HCT116 (cell line): Measurements from ENCODE around the gene NTSR1. TPM values are rescaled to one million over a fixed set of nuclear protein-coding genes. Genes with fewer than 3 reads are reported as not detected.

Experiments
- ATAC-seq: fragments of 200-7000 bp; cut with Tn5 transposase; 2 replicates; pipeline ENCODE4 v1.9.1; 2020; ENCODE audit warnings: mild to moderate bottlenecking, moderate library complexity
- BruUV-seq: library from RNA; stranded (reverse); fragments of 400-500 nt; replicated peaks from 2 replicates; lab custom pipeline; 2021; lab: Mats Ljungman, UMichigan
- CTCF ChIA-PET: fragments of 300-600 bp; sonication (Branson Sonifier 250); formaldehyde crosslinking; loops from one replicate; lab custom pipeline; 2021; ENCODE audit warnings: antibody characterized with exemption; lab: Charles Lee
- POLR2A ChIA-PET: fragments of 300-600, 350-600 bp; sonication (Branson Sonifier 250); formaldehyde crosslinking; loops from one replicate; lab custom pipeline; 2021; ENCODE audit warnings: antibody characterized with exemption; lab: Charles Lee
- RAD21 ChIA-PET, 2 experiments: fragments of 300-600 bp; sonication (Branson Sonifier 250); formaldehyde crosslinking; loops; one replicate each; lab custom pipeline; 2023; ENCODE audit warnings: low total read pairs in 2 of 2; ENCODE audit not compliant: uncharacterized antibody in 2 of 2, unreplicated experiment in 2 of 2, low non-redundant PET in 1 of 2; lab: Charles Lee
- DNase-seq: peaks from one replicate; pipeline ENCODE4 v3.0.0-alpha.2; 2010; ENCODE audit warnings: low read depth, low spot score
- H2AFZ ChIP-seq: fragments of 200-600 bp; shearing (Covaris generic), sonication (generic); 2 replicates; pipeline ENCODE4 v1.6.1; 2017; ENCODE audit warnings: low read depth, mixed run types, mixed read lengths, antibody characterized with exemption, low read length; ENCODE audit not compliant: poor library complexity, severe bottlenecking
- H3K27ac ChIP-seq: 2 replicates; pipeline ENCODE4 v1.5.1; 2012; ENCODE audit warnings: low read depth, low read length
- H3K27me3 ChIP-seq: fragments of 200-600 bp; sonication (generic); 2 replicates; pipeline ENCODE4 v1.6.1; 2016; ENCODE audit warnings: mixed run types, low read length, mixed read lengths; ENCODE audit not compliant: insufficient read depth
- H3K36me3 ChIP-seq, 2 experiments: fragments of 200-500 bp in 1 of 2; fragments of 200-600 bp in 1 of 2; sonication (Bioruptor generic) in 1 of 2; sonication (generic) in 1 of 2; 2 replicates each; pipeline versions ENCODE4 v1.5.1 to v1.6.1; 2014 to 2016; ENCODE audit warnings: low read length in 2 of 2, inconsistent platforms in 1 of 2, mixed read lengths in 1 of 2, mixed run types in 1 of 2; ENCODE audit not compliant: insufficient read depth in 2 of 2, control insufficient read depth in 1 of 2
- H3K4me1 ChIP-seq, 2 experiments: fragments of 200-600 bp in 1 of 2; sonication (generic) in 1 of 2; 2 replicates each; pipeline versions ENCODE4 v1.5.1 to v1.6.1; 2012 to 2017; ENCODE audit warnings: low read length in 2 of 2, inconsistent platforms in 1 of 2, mild to moderate bottlenecking in 1 of 2, mixed read lengths in 1 of 2, mixed run types in 1 of 2, moderate library complexity in 1 of 2; ENCODE audit not compliant: insufficient read depth in 2 of 2, control insufficient read depth in 1 of 2
- H3K4me2 ChIP-seq: fragments of 200-600 bp; sonication (generic); 2 replicates; pipeline ENCODE4 v1.6.1; 2017; ENCODE audit warnings: mixed run types, low read length, mixed read lengths
- H3K4me3 ChIP-seq, 2 experiments: fragments of 200-600 bp in 1 of 2; sonication (generic) in 1 of 2; replicated peaks in 1 of 2; 2 replicates each; pipeline ENCODE4 v1.5.1; 2011 to 2016; ENCODE audit warnings: low read length in 2 of 2, control low read depth in 1 of 2, low read depth in 1 of 2, mild to moderate bottlenecking in 1 of 2, mixed read lengths in 1 of 2, mixed run types in 1 of 2
- H3K79me2 ChIP-seq: fragments of 200-600 bp; sonication (generic); 2 replicates; pipeline ENCODE4 v1.6.1; 2017; ENCODE audit warnings: mild to moderate bottlenecking, mixed run types, low read length, moderate library complexity, mixed read lengths; ENCODE audit not compliant: insufficient read depth
- H3K9ac ChIP-seq: fragments of 200-600 bp; sonication (generic); 2 replicates; pipeline ENCODE4 v1.6.1; 2016; ENCODE audit warnings: low read length, mixed read lengths
- H3K9me2 ChIP-seq: fragments of 200-600 bp; sonication (generic), shearing (Covaris generic); 2 replicates; pipeline ENCODE4 v1.6.1; 2017; ENCODE audit warnings: mixed run types, mild to moderate bottlenecking, moderate library complexity; ENCODE audit not compliant: insufficient read depth
- H3K9me3 ChIP-seq, 2 experiments: fragments of 200-500 bp in 1 of 2; fragments of 200-600 bp in 1 of 2; sonication (Bioruptor generic) in 1 of 2; sonication (generic) in 1 of 2; 2 replicates each; pipeline ENCODE4 v1.6.1; 2014 to 2017; ENCODE audit warnings: low read length in 2 of 2, mixed read lengths in 2 of 2, inconsistent platforms in 1 of 2, low read depth in 1 of 2, mild to moderate bottlenecking in 1 of 2, mixed run types in 1 of 2, moderate library complexity in 1 of 2; ENCODE audit not compliant: control insufficient read depth in 1 of 2, insufficient read depth in 1 of 2
- H4K20me1 ChIP-seq: fragments of 200-600 bp; sonication (generic), shearing (Covaris generic); 2 replicates; pipeline ENCODE4 v1.6.1; 2017; ENCODE audit warnings: mixed run types, mild to moderate bottlenecking, moderate library complexity; ENCODE audit not compliant: insufficient read depth
- CBX3 ChIP-seq: IDR thresholded peaks from 2 replicates; pipeline ENCODE4 v1.6.1; 2012; ENCODE audit warnings: low read depth
- CEBPB ChIP-seq: IDR thresholded peaks from 2 replicates; pipeline ENCODE4 v1.6.1; 2012; ENCODE audit warnings: low read depth
- CTCF ChIP-seq, 3 experiments: fragments of 200-600 bp in 1 of 3; sonication (generic) in 1 of 3; IDR thresholded peaks in 2 of 3; conservative IDR thresholded peaks in 1 of 3; 2 replicates each; pipeline ENCODE4 v1.5.1; 2012 to 2017; ENCODE audit warnings: low read depth in 2 of 3, low read length in 2 of 3, antibody characterized with exemption in 1 of 3, borderline replicate concordance in 1 of 3, control low read depth in 1 of 3, mild to moderate bottlenecking in 1 of 3, mixed read lengths in 1 of 3, mixed run types in 1 of 3, moderate library complexity in 1 of 3; ENCODE audit not compliant: insufficient read depth in 1 of 3
- EGR1 ChIP-seq: IDR thresholded peaks from 2 replicates; pipeline ENCODE4 v1.6.1; 2012; ENCODE audit warnings: low read depth
- EZH2phosphoT487 ChIP-seq: fragments of 200-600 bp; IDR thresholded peaks from 2 replicates; pipeline ENCODE4 v1.6.1; 2018; ENCODE audit warnings: antibody characterized with exemption, borderline replicate concordance
- FOSL1 ChIP-seq: IDR thresholded peaks from 2 replicates; pipeline ENCODE4 v1.6.1; 2012; ENCODE audit warnings: low read depth
- JUND ChIP-seq: IDR thresholded peaks from 2 replicates; pipeline ENCODE4 v1.6.1; 2012
- MAX ChIP-seq: IDR thresholded peaks from 2 replicates; pipeline ENCODE4 v1.6.1; 2012
- POLR2A ChIP-seq: IDR thresholded peaks from 2 replicates; pipeline ENCODE4 v1.7.0; 2011; ENCODE audit warnings: borderline replicate concordance; ENCODE audit not compliant: insufficient read depth, insufficient read length; ENCODE audit errors: extremely low read depth
- RAD21 ChIP-seq: IDR thresholded peaks from 2 replicates; pipeline ENCODE4 v1.6.1; 2012; ENCODE audit warnings: low read depth, mild to moderate bottlenecking
- SP1 ChIP-seq: IDR thresholded peaks from 2 replicates; pipeline ENCODE4 v1.6.1; 2012; ENCODE audit warnings: low read depth
- SRF ChIP-seq: IDR thresholded peaks from 2 replicates; pipeline ENCODE4 v1.6.1; 2012; ENCODE audit warnings: low read depth
- ZFX ChIP-seq: fragments of 450-650 bp; IDR thresholded peaks from 2 replicates; pipeline ENCODE4 v1.6.1; 2017
- intact Hi-C: fragments of 100-400 bp; cut with micrococcal nuclease; formaldehyde crosslinking; loops from 2 replicates; pipeline ENCODE4 v1.10.0; 2022
- total RNA-seq: library from RNA; stranded (reverse); gene quantifications from one replicate; pipeline ENCODE4 v1.2.1, GENCODE V29; 2021; ENCODE audit not compliant: unreplicated experiment

NTSR1 gene
- total RNA-seq, 1 experiment from 2014 or later = 187 TPM

- H3K9ac ChIP-seq = no peak overlapping the region
- no peaks in the 10 kb centered on the region for H3K9me2 ChIP-seq
- intact Hi-C loops = no loop called here
- no TSS peak for BruUV-seq
- ChIA-PET POLR2A (no interaction called here), RAD21 (no interaction called here), CTCF (interaction anchor here (1.3 to 1.4 kb wide), 2 partner anchors 9 to 21 kb away, joined by 4 to 9 read pairs; no protein-coding TSS in a partner anchor)
- H3K36me3 ChIP-seq = no peaks in the 10 kb centered on the region
- peak overlapping the region; percentile 17; the same call in 1 of the 2 replicates for H3K4me2 ChIP-seq
- peaks cover 10 to 32% of the 10 kb centered on the region in 2 experiments; a peak in 3 of 4 replicates for H3K4me1 ChIP-seq
- H3K79me2 ChIP-seq = no peaks in the 10 kb centered on the region
- H3K4me3 ChIP-seq = no peak overlapping the region
- no peaks in the 10 kb centered on the region for H3K9me3 ChIP-seq
- ATAC-seq = peak; percentile 80
- H4K20me1 ChIP-seq = no peaks in the 10 kb centered on the region
- no peak overlapping the region for H2AFZ ChIP-seq
- no peak for DNase-seq
- H3K27ac ChIP-seq = no peak overlapping the region; the same call in 1 of the 2 replicates
- TF ChIP-seq POLR2A (no peak), CTCF (IDR thresholded peaks at IDR 0.05 in 2 of 3, conservative IDR thresholded peaks at IDR 0.05 in 1 of 3; ENCODE audit: borderline replicate concordance in 1 of 3, insufficient read depth in 1 of 3, low read depth in 2 of 3, low read length in 2 of 3) (peak in 2 of 3 experiments; percentile 26 to 27; a peak in 1 of 6 replicates)
- H3K27me3 ChIP-seq = no peaks in the 10 kb centered on the region
These were observed 73.7 kb downstream of the NTSR1 start for GRCh38 chr20:62782149-62782892.

- Histone ChIP-seq H3K4me2 (peak overlapping the region; percentile 17; the same call in 1 of the 2 replicates), H3K27me3 (no peaks in the 10 kb centered on the region), H3K9ac (no peak overlapping the region), H3K36me3 (no peaks in the 10 kb centered on the region), H3K9me3 (no peaks in the 10 kb centered on the region), H3K79me2 (no peaks in the 10 kb centered on the region), H3K9me2 (no peaks in the 10 kb centered on the region), H3K4me1 (peaks cover 9 to 28% of the 10 kb centered on the region in 2 experiments; a peak in 3 of 4 replicates), H3K27ac (no peak overlapping the region; the same call in 1 of the 2 replicates), H3K4me3 (no peak overlapping the region), H2AFZ (no peak overlapping the region), H4K20me1 (no peaks in the 10 kb centered on the region)
- POLR2A ChIA-PET = no interaction called here
- intact Hi-C loops = no loop called here
- BruUV-seq = no TSS peak
- TF ChIP-seq SP1 (no peak), SRF (no peak), MAX (no peak), FOSL1 (no peak), EGR1 (no peak), EZH2phosphoT487 (no peak), ZFX (no peak), CBX3 (no peak), JUND (no peak), CEBPB (no peak), RAD21 (no peak)
- RAD21 ChIA-PET = no interaction called here
- CTCF ChIA-PET = interaction anchor here (1.3 to 1.4 kb wide), 2 partner anchors 8 to 21 kb away, joined by 4 to 9 read pairs; no protein-coding TSS in a partner anchor
- DNase-seq = no peak
- ATAC-seq = no peak
These were observed 74.2 kb downstream of the NTSR1 start for GRCh38 chr20:62782893-62783278.
